Endothelial cell of umbilical vein (primary cell): ENCODE data around the gene NAT10. TPM values are rescaled to one million over a fixed set of nuclear protein-coding genes. Genes with fewer than 3 reads are reported as not detected.

Experiments used
- BruUV-seq: library from RNA; stranded (reverse); fragments of 400-500 nt; replicated peaks from 2 replicates; lab custom pipeline; 2021; lab: Mats Ljungman, UMichigan
- CTCF ChIA-PET: fragments of 300-600, 350-600 bp; sonication (Branson Sonifier 250); formaldehyde crosslinking; loops from one replicate; lab custom pipeline; 2021; ENCODE audit warnings: antibody characterized with exemption, inconsistent platforms; lab: Charles Lee
- POLR2A ChIA-PET: fragments of 300-600, 350-600 bp; sonication (Branson Sonifier 250); formaldehyde crosslinking; loops from one replicate; lab custom pipeline; 2021; ENCODE audit warnings: antibody characterized with exemption, inconsistent platforms; lab: Charles Lee
- DNase-seq: peaks from one replicate; pipeline ENCODE4 v3.0.0-alpha.2; 2011; ENCODE audit warnings: low read depth, low spot score
- FAIRE-seq: peaks from 2 replicates; lab custom pipeline; 2011; peaks lifted over from hg19 to GRCh38; lab: Jason Lieb, UNC
- H2AFZ ChIP-seq: 2 replicates; pipeline ENCODE4 v1.6.0; 2012; ENCODE audit warnings: low read depth, low read length, control low read depth, inconsistent platforms
- H3K27ac ChIP-seq: 2 replicates; pipeline ENCODE4 v1.5.1; 2011; ENCODE audit warnings: low read depth, mild to moderate bottlenecking, control low read depth, low read length, moderate library complexity; ENCODE audit not compliant: insufficient read depth
- H3K27me3 ChIP-seq, 2 experiments: 2 replicates each; pipeline versions ENCODE4 v1.6.0 to v1.6.1; 2011; ENCODE audit warnings: low read length in 2 of 2, mixed read lengths in 1 of 2; ENCODE audit not compliant: control insufficient read depth in 2 of 2, insufficient read depth in 2 of 2
- H3K36me3 ChIP-seq, 2 experiments: 2 replicates in 1 of 2; 3 replicates in 1 of 2; pipeline ENCODE4 v1.5.1; 2011; ENCODE audit warnings: low read length in 2 of 2, mild to moderate bottlenecking in 1 of 2, moderate library complexity in 1 of 2; ENCODE audit not compliant: control insufficient read depth in 2 of 2, insufficient read depth in 2 of 2; ENCODE audit errors: extremely low read depth in 1 of 2
- H3K4me1 ChIP-seq: 3 replicates; pipeline ENCODE4 v1.5.1; 2011; ENCODE audit warnings: mild to moderate bottlenecking, low read length; ENCODE audit not compliant: control insufficient read depth, insufficient read depth; ENCODE audit errors: extremely low read depth
- H3K4me2 ChIP-seq: 2 replicates; pipeline ENCODE4 v1.6.1; 2011; ENCODE audit warnings: low read length, control low read depth, mixed read lengths; ENCODE audit not compliant: insufficient read depth
- H3K4me3 ChIP-seq, 3 experiments: fragments of 200-600 bp in 1 of 3; sonication (generic), shearing (Covaris generic) in 1 of 3; replicated peaks in 1 of 3; 2 replicates each; pipeline ENCODE4 v1.5.1; 2011 to 2016; ENCODE audit warnings: control low read depth in 3 of 3, low read length in 3 of 3, mild to moderate bottlenecking in 2 of 3, inconsistent platforms in 1 of 3, low read depth in 1 of 3, moderate library complexity in 1 of 3; ENCODE audit not compliant: insufficient read depth in 1 of 3
- H3K79me2 ChIP-seq: 2 replicates; pipeline ENCODE4 v1.6.0; 2012; ENCODE audit warnings: low read length, inconsistent platforms; ENCODE audit not compliant: control insufficient read depth, insufficient read depth
- H3K9ac ChIP-seq: replicated peaks from 2 replicates; pipeline ENCODE3; 2011; ENCODE audit warnings: low read length, control low read depth; ENCODE audit not compliant: insufficient read depth; ENCODE audit errors: extremely low read depth
- H3K9me1 ChIP-seq: replicated peaks from 3 replicates; pipeline ENCODE4 v1.6.0; 2011; ENCODE audit warnings: mild to moderate bottlenecking, low read length; ENCODE audit not compliant: control insufficient read depth, insufficient read depth; ENCODE audit errors: extremely low read depth
- H3K9me3 ChIP-seq: replicated peaks from 2 replicates; pipeline ENCODE4 v1.5.1; 2012; ENCODE audit warnings: low read length, inconsistent platforms; ENCODE audit not compliant: control insufficient read depth, insufficient read depth
- H4K20me1 ChIP-seq: replicated peaks from 2 replicates; pipeline ENCODE3; 2011; ENCODE audit warnings: mild to moderate bottlenecking, low read length; ENCODE audit not compliant: control insufficient read depth, insufficient read depth; ENCODE audit errors: extremely low read depth
- EZH2 ChIP-seq: IDR thresholded peaks from 2 replicates; pipeline ENCODE4 v1.6.1; 2012; ENCODE audit warnings: borderline replicate concordance, low read depth, mild to moderate bottlenecking, moderate library complexity, low read length, inconsistent platforms; ENCODE audit not compliant: severe bottlenecking
- FOS ChIP-seq: IDR thresholded peaks from 2 replicates; pipeline ENCODE4 v1.6.1; 2011; ENCODE audit warnings: mild to moderate bottlenecking, low read length, moderate library complexity, borderline replicate concordance; ENCODE audit not compliant: insufficient read depth
- GATA2 ChIP-seq: IDR thresholded peaks from 2 replicates; pipeline ENCODE4 v1.7.0; 2011; ENCODE audit warnings: low read depth, mild to moderate bottlenecking, moderate library complexity, mixed read lengths, low read length; ENCODE audit not compliant: insufficient read length, insufficient read depth
- JUN ChIP-seq: IDR thresholded peaks from 2 replicates; pipeline ENCODE4 v1.6.1; 2011; ENCODE audit warnings: borderline replicate concordance, low read depth; ENCODE audit not compliant: insufficient read length, insufficient read depth
- MAX ChIP-seq: IDR thresholded peaks from 2 replicates; pipeline ENCODE4 v1.6.1; 2011; ENCODE audit not compliant: insufficient read depth, insufficient read length
- MYC ChIP-seq: IDR thresholded peaks from one replicate; pipeline ENCODE4 v1.6.1; 2011; ENCODE audit warnings: mild to moderate bottlenecking, low read depth, low read length
- POLR2A ChIP-seq: IDR thresholded peaks from 2 replicates; pipeline ENCODE4 v1.6.1; 2012; ENCODE audit warnings: low read depth, mild to moderate bottlenecking, control low read depth, low read length
- POLR2AphosphoS5 ChIP-seq: IDR thresholded peaks from 2 replicates; pipeline ENCODE4 v1.6.1; 2012; ENCODE audit warnings: low read depth, mild to moderate bottlenecking, control low read depth, low read length, moderate library complexity; ENCODE audit not compliant: insufficient read depth
- dilution Hi-C: fragments of 300-500 bp; cut with MboI; formaldehyde crosslinking; loops from one replicate; pipeline ENCODE4 v1.15.0; 2019; ENCODE audit warnings: low sequenced_read_pairs; ENCODE audit not compliant: extremely low pct_ligation_motif_present
- intact Hi-C: fragments of 100-400 bp; cut with micrococcal nuclease; formaldehyde crosslinking; loops from one replicate; pipeline ENCODE4 v1.10.0; 2022
- polyA plus RNA-seq, 4 experiments: library from polyadenylated mRNA; depleted of rRNA in 3 of 4; stranded (reverse) in 3 of 4; unstranded in 1 of 4; fragments of >200 nt; gene quantifications; 2 replicates each; pipeline versions ENCODE4 v1.2.1 to v1.2.3, GENCODE V29; 2011 to 2012; ENCODE audit warnings: missing spikeins in 1 of 4
- total RNA-seq: library from RNA; stranded (reverse); gene quantifications from 2 replicates; pipeline ENCODE4 v1.2.3, GENCODE V29; 2021
- TF ChIP-seq, protein P1 (sequence below), 2 donors: IDR thresholded peaks; 1 replicate in 1 of 2; 2 replicates in 1 of 2; pipeline ENCODE4 v1.5.1; 2011; ENCODE audit warnings: low read length in 2 of 2, mild to moderate bottlenecking in 2 of 2, moderate library complexity in 2 of 2, control low read depth in 1 of 2, inconsistent platforms in 1 of 2, low read depth in 1 of 2; ENCODE audit not compliant: insufficient read depth in 1 of 2; ENCODE audit errors: extremely low read depth in 1 of 2

The NAT10 gene
- total and polyA plus RNA-seq, 2 donors (not counting 3 experiments of a cell fraction or from before 2014, with no cell fraction given) = 32.0 to 57.6 TPM

- no peak for TF ChIP-seq EZH2
- no peak for TF ChIP-seq MYC
- TF ChIP-seq MAX = no peak
- TF ChIP-seq, protein P1, sequence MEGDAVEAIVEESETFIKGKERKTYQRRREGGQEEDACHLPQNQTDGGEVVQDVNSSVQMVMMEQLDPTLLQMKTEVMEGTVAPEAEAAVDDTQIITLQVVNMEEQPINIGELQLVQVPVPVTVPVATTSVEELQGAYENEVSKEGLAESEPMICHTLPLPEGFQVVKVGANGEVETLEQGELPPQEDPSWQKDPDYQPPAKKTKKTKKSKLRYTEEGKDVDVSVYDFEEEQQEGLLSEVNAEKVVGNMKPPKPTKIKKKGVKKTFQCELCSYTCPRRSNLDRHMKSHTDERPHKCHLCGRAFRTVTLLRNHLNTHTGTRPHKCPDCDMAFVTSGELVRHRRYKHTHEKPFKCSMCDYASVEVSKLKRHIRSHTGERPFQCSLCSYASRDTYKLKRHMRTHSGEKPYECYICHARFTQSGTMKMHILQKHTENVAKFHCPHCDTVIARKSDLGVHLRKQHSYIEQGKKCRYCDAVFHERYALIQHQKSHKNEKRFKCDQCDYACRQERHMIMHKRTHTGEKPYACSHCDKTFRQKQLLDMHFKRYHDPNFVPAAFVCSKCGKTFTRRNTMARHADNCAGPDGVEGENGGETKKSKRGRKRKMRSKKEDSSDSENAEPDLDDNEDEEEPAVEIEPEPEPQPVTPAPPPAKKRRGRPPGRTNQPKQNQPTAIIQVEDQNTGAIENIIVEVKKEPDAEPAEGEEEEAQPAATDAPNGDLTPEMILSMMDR (IDR thresholded peaks at IDR 0.05; ENCODE audit: extremely low read depth in 1 of 2, insufficient read depth in 1 of 2, low read depth in 1 of 2, low read length in 2 of 2) = no peak
- no peak for TF ChIP-seq POLR2AphosphoS5
- TF ChIP-seq GATA2 = no peak
- no peak for TF ChIP-seq FOS
- TF ChIP-seq JUN = no peak
- no peak for TF ChIP-seq POLR2A
- Histone ChIP-seq H3K9ac (peak overlapping the region; percentile 85), H3K4me3 (peak overlapping the region; percentile 12 to 79 (median 71)), H3K36me3 (peaks cover 7 to 9% of the 10 kb centered on the region in 2 experiments), H2AFZ (no peak overlapping the region), H3K9me3 (no peaks in the 10 kb centered on the region), H3K9me1 (no peaks in the 10 kb centered on the region), H3K4me1 (peaks cover 19% of the 10 kb centered on the region), H3K27me3 (no peaks in the 10 kb centered on the region), H3K79me2 (peaks cover 32% of the 10 kb centered on the region), H4K20me1 (no peaks in the 10 kb centered on the region), H3K4me2 (peak overlapping the region; percentile 64), H3K27ac (peak overlapping the region; percentile 44)
- ChIA-PET POLR2A (interaction anchor here (1.0 kb wide), 1 partner anchor 37 kb away, joined by 4 read pairs; no protein-coding TSS in a partner anchor), CTCF (interaction anchor here (1.1 to 2.0 kb wide), 2 partner anchors 108 to 296 kb away, joined by 3 to 11 read pairs; no protein-coding TSS in a partner anchor)
- FAIRE-seq = no peak
- intact Hi-C loops = loop anchor here (1.0 to 2.0 kb wide), 3 partner anchors 53 to 254 kb away; partner anchors contain the start of genes ABTB2 and CAPRIN1
- no peak for DNase-seq
- dilution Hi-C loops = no loop called here
- BruUV-seq = no TSS peak
Observed at GRCh38 chr11:34104680-34105078, 750 bp upstream of the NAT10 start.
